Caco-2 (cell line): ENCODE measurements around the gene ADARB1. TPM values are rescaled to one million over a fixed set of nuclear protein-coding genes. Genes with fewer than 3 reads are reported as not detected.

Experiments used
- BruUV-seq: library from RNA; stranded (reverse); fragments of 400-500 nt; replicated peaks from 2 replicates; lab custom pipeline; 2021; lab: Mats Ljungman, UMichigan
- CTCF ChIA-PET: fragments of 300-600 bp; sonication (Branson Sonifier 250); formaldehyde crosslinking; loops from one replicate; lab custom pipeline; 2022; ENCODE audit warnings: antibody characterized with exemption; lab: Charles Lee
- POLR2A ChIA-PET: fragments of 300-600 bp; sonication (Branson Sonifier 250); formaldehyde crosslinking; loops from one replicate; lab custom pipeline; 2022; ENCODE audit warnings: antibody characterized with exemption; lab: Charles Lee
- DNase-seq, 2 experiments: peaks; one replicate each; pipeline versions ENCODE4 v3.0.0 to v3.0.0-alpha.2; 2020 to 2022
- H3K27me3 ChIP-seq: replicated peaks from 2 replicates; pipeline ENCODE4 v1.6.0; 2011; ENCODE audit warnings: low read length; ENCODE audit not compliant: control insufficient read depth, insufficient read depth
- H3K36me3 ChIP-seq: 2 replicates; pipeline ENCODE4 v1.5.1; 2011; ENCODE audit warnings: low read length; ENCODE audit not compliant: control insufficient read depth, insufficient read depth
- H3K4me1 ChIP-seq: fragments of 250-450 bp; sonication (Bioruptor Pico); 2 replicates; pipeline ENCODE4 v1.5.1; 2020; ENCODE audit warnings: mild to moderate bottlenecking
- H3K4me3 ChIP-seq: 2 replicates; pipeline ENCODE4 v1.5.1; 2011; ENCODE audit warnings: low read depth, mild to moderate bottlenecking, control low read depth, low read length
- H3K9me3 ChIP-seq: fragments of 250-450 bp; sonication (Bioruptor Pico); 2 replicates; pipeline ENCODE4 v1.5.1; 2020; ENCODE audit warnings: mild to moderate bottlenecking, moderate library complexity
- H3K27ac Mint-ChIP-seq: one replicate; pipeline ENCODE4 v1.8.0; 2022; ENCODE audit warnings: mixed read lengths; ENCODE audit not compliant: unreplicated experiment
- H3K27me3 Mint-ChIP-seq: one replicate; pipeline ENCODE4 v1.8.0; 2022; ENCODE audit warnings: mixed read lengths; ENCODE audit not compliant: insufficient read depth, unreplicated experiment
- H3K36me3 Mint-ChIP-seq: one replicate; pipeline ENCODE4 v1.8.0; 2022; ENCODE audit warnings: mild to moderate bottlenecking, mixed read lengths; ENCODE audit not compliant: insufficient read depth, unreplicated experiment
- H3K4me1 Mint-ChIP-seq: one replicate; pipeline ENCODE4 v1.8.0; 2022; ENCODE audit warnings: low read depth, mixed read lengths; ENCODE audit not compliant: unreplicated experiment
- H3K4me3 Mint-ChIP-seq: one replicate; pipeline ENCODE4 v1.8.0; 2022; ENCODE audit warnings: mild to moderate bottlenecking, moderate library complexity, mixed read lengths; ENCODE audit not compliant: unreplicated experiment
- H3K9me3 Mint-ChIP-seq: one replicate; pipeline ENCODE4 v1.8.0; 2022; ENCODE audit warnings: mixed read lengths; ENCODE audit not compliant: unreplicated experiment
- CTCF ChIP-seq, 2 experiments: fragments of 200-600 bp in 1 of 2; IDR thresholded peaks; 1 replicate in 1 of 2; 2 replicates in 1 of 2; pipeline versions ENCODE4 v1.5.1 to v1.8.0; 2011 to 2022; ENCODE audit warnings: antibody characterized with exemption in 1 of 2, control low read depth in 1 of 2, inconsistent platforms in 1 of 2, low read depth in 1 of 2, low read length in 1 of 2, mild to moderate bottlenecking in 1 of 2, moderate library complexity in 1 of 2; ENCODE audit not compliant: insufficient read depth in 1 of 2, severe bottlenecking in 1 of 2, unreplicated experiment in 1 of 2
- intact Hi-C: fragments of 100-400 bp; cut with micrococcal nuclease; formaldehyde crosslinking; loops from one replicate; pipeline ENCODE4 v1.10.0; 2022; ENCODE audit not compliant: unreplicated experiment
- total RNA-seq: library from RNA; stranded (reverse); gene quantifications from 2 replicates; pipeline ENCODE4 v1.2.3, GENCODE V29; 2022

ADARB1 gene
- total RNA-seq, 1 experiment from 2014 or later, result 25.4 TPM

- no peaks in the 10 kb centered on the region for H3K27me3 Mint-ChIP-seq
Measured at GRCh38 chr21:45146306-45146705, 71.9 kb downstream of the ADARB1 start.

GRCh38 chr21:45146801-45147200 is 72.4 kb downstream of the ADARB1 start:
- Histone ChIP-seq H3K27me3 (no peaks in the 10 kb centered on the region), H3K4me3 (no peak overlapping the region), H3K9me3 (no peaks in the 10 kb centered on the region), H3K36me3 (no peaks in the 10 kb centered on the region; the same call in 1 of the 2 replicates), H3K4me1 (no peaks in the 10 kb centered on the region)
- intact Hi-C loops, result loop anchor here (10.0 kb wide), 1 partner anchor 88 kb away; no protein-coding TSS in a partner anchor
- H3K36me3 Mint-ChIP-seq, result peaks cover 4% of the 10 kb centered on the region
- BruUV-seq, result no TSS peak
- H3K4me3 Mint-ChIP-seq, result no peak overlapping the region
- CTCF ChIA-PET, result interaction anchor here (0.6 to 0.8 kb wide), 2 partner anchors 10 to 199 kb away, joined by 3 to 4 read pairs; no protein-coding TSS in a partner anchor
- no peak for DNase-seq
- no peak overlapping the region for H3K27ac Mint-ChIP-seq
- no peak for TF ChIP-seq CTCF (IDR thresholded peaks at IDR 0.05; ENCODE audit: insufficient read depth in 1 of 2, low read depth in 1 of 2, low read length in 1 of 2, severe bottlenecking in 1 of 2, unreplicated experiment in 1 of 2)
- POLR2A ChIA-PET, result no interaction called here
- H3K4me1 Mint-ChIP-seq, result no peaks in the 10 kb centered on the region
- H3K9me3 Mint-ChIP-seq, result no peaks in the 10 kb centered on the region
- no peaks in the 10 kb centered on the region for H3K27me3 Mint-ChIP-seq

More at GRCh38 chr21:45146306-45146705, 71.9 kb downstream of the ADARB1 start:
- TF ChIP-seq CTCF (IDR thresholded peaks at IDR 0.05; ENCODE audit: insufficient read depth in 1 of 2, low read depth in 1 of 2, low read length in 1 of 2, severe bottlenecking in 1 of 2, unreplicated experiment in 1 of 2), result no peak
- no TSS peak for BruUV-seq
- H3K36me3 Mint-ChIP-seq, result peaks cover 4% of the 10 kb centered on the region
- Histone ChIP-seq H3K4me3 (no peak overlapping the region), H3K36me3 (no peaks in the 10 kb centered on the region; the same call in 1 of the 2 replicates), H3K9me3 (no peaks in the 10 kb centered on the region), H3K4me1 (no peaks in the 10 kb centered on the region), H3K27me3 (no peaks in the 10 kb centered on the region)
- ChIA-PET CTCF (interaction anchor here (0.8 kb wide), 1 partner anchor 9 kb away, joined by 3 read pairs; no protein-coding TSS in a partner anchor), POLR2A (no interaction called here)
- DNase-seq, result no peak
- no peaks in the 10 kb centered on the region for H3K4me1 Mint-ChIP-seq
- no peaks in the 10 kb centered on the region for H3K9me3 Mint-ChIP-seq
- intact Hi-C loops, result loop anchor here (10.0 kb wide), 1 partner anchor 88 kb away; no protein-coding TSS in a partner anchor
- no peak overlapping the region for H3K27ac Mint-ChIP-seq
- no peak overlapping the region for H3K4me3 Mint-ChIP-seq

GRCh38 chr21:45147473-45148315 is 73.3 kb downstream of the ADARB1 start:
- Mint-ChIP-seq H3K4me1 (no peaks in the 10 kb centered on the region), H3K4me3 (no peak overlapping the region), H3K9me3 (no peaks in the 10 kb centered on the region), H3K36me3 (peaks cover 4% of the 10 kb centered on the region), H3K27me3 (no peaks in the 10 kb centered on the region), H3K27ac (no peak overlapping the region)
- ChIA-PET POLR2A (no interaction called here), CTCF (interaction anchor here (0.6 kb wide), 1 partner anchor 200 kb away, joined by 4 read pairs; no protein-coding TSS in a partner anchor)
- no peaks in the 10 kb centered on the region; the same call in 1 of the 2 replicates for H3K36me3 ChIP-seq
- no peak overlapping the region for H3K4me3 ChIP-seq
- intact Hi-C loops, result loop anchor here (10.0 kb wide), 1 partner anchor 87 kb away; no protein-coding TSS in a partner anchor
- no peaks in the 10 kb centered on the region for H3K27me3 ChIP-seq
- BruUV-seq, result no TSS peak
- no peak for DNase-seq
- H3K4me1 ChIP-seq, result no peaks in the 10 kb centered on the region
- TF ChIP-seq CTCF (IDR thresholded peaks at IDR 0.05; ENCODE audit: insufficient read depth in 1 of 2, low read depth in 1 of 2, low read length in 1 of 2, severe bottlenecking in 1 of 2, unreplicated experiment in 1 of 2), result no peak
- H3K9me3 ChIP-seq, result no peaks in the 10 kb centered on the region
